Measurements from ENCODE around the gene IFNE. TPM values are rescaled to one million over a fixed set of nuclear protein-coding genes. Genes with fewer than 3 reads are reported as not detected.

IFNE gene
- total RNA-seq, 1 experiment from 2014 or later = 3.5 TPM

DNA sequence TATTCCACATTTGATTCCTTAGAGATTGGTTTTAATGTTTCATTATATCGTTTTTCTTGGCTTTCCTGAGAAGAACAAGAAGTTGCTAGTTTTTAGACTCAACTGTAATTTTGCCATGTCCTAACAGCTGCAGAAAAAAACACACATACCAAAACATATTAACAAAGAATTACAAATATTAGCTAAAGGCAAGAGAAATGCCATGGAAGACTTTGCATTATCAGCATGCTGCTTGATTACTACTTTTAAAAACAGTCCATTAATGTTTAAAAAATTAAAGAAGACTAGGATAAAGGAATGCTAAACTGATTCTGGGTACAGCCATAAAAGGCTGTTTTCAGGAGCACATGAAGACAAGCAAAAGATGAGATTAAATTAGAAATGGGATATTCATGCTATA is 20.5 kb upstream of the IFNE start:
- intact Hi-C loops (cut with micrococcal nuclease; ENCODE audit: unreplicated experiment) = no loop called here
- H3K4me1 ChIP-seq (replicated peaks; ENCODE audit: insufficient read depth) = peaks cover 11% of the 10 kb centered on the region
- no peaks in the 10 kb centered on the region for H3K27me3 ChIP-seq (ENCODE audit: insufficient read depth, low read depth)
- H3K79me2 ChIP-seq (ENCODE audit: low read depth) = no peaks in the 10 kb centered on the region
- BruUV-seq (replicated peaks) = no TSS peak
- DNase-seq = no peak
- TF ChIP-seq CTCF (conservative IDR thresholded peaks at IDR 0.05) (no peak), EZH2 (IDR thresholded peaks at IDR 0.05; ENCODE audit: low read depth) (no peak)
- no peaks in the 10 kb centered on the region for H3K9me3 ChIP-seq (ENCODE audit: insufficient read depth, low read depth)
- POLR2A ChIA-PET (ENCODE audit: unreplicated experiment) = no interaction called here
- H3K9me2 ChIP-seq (ENCODE audit: insufficient read depth) = no peaks in the 10 kb centered on the region
- no peak overlapping the region for H2AFZ ChIP-seq
- CTCF ChIA-PET = no interaction called here
- no peaks in the 10 kb centered on the region for H4K20me1 ChIP-seq (ENCODE audit: insufficient read depth)
- H3K36me3 ChIP-seq (ENCODE audit: low read depth) = 0 out of 2 replicates have a peak, but pooled peaks cover 3% of the 10 kb centered on the region
- no peak overlapping the region for H3K4me3 ChIP-seq
- H3K27ac ChIP-seq = no peak overlapping the region
- peaks cover 11% of the 10 kb centered on the region; the same call in 1 of the 2 replicates for H3F3A ChIP-seq (ENCODE audit: insufficient read depth, low read depth)
- H3K4me2 ChIP-seq = no peak overlapping the region

DNA sequence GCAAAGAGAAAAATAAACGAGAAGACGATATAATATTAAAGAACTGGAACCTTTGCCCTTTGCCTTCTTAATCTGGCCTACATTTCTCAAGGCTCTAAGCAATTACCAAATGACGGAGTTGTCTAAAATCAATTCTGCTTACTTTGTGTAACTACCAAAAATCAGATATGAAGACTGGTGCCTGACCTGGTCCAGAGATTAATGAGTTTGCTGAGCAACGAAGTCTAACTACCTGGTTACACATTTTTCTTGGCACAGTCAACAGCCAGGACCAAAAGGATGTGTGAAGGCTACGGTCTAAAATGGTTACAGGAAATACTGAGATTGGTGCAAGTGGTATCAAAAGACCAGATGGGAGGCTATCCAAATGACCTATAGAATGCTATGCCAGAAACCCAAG is 17.8 kb upstream of the IFNE start:
- no peaks in the 10 kb centered on the region for H3K4me1 ChIP-seq (replicated peaks; ENCODE audit: insufficient read depth)
- 0 out of 2 replicates have a peak, but pooled peaks cover 3% of the 10 kb centered on the region for H3K36me3 ChIP-seq (ENCODE audit: low read depth)
- no peak overlapping the region for H3K4me2 ChIP-seq
- CTCF ChIA-PET = no interaction called here
- H3F3A ChIP-seq (ENCODE audit: insufficient read depth, low read depth) = no peaks in the 10 kb centered on the region
- POLR2A ChIA-PET (ENCODE audit: unreplicated experiment) = no interaction called here
- TF ChIP-seq CTCF (conservative IDR thresholded peaks at IDR 0.05) = no peak
- no peak for TF ChIP-seq EZH2 (IDR thresholded peaks at IDR 0.05; ENCODE audit: low read depth)
- H4K20me1 ChIP-seq (ENCODE audit: insufficient read depth) = no peaks in the 10 kb centered on the region
- H2AFZ ChIP-seq = no peak overlapping the region
- no peak overlapping the region for H3K27ac ChIP-seq
- H3K9me2 ChIP-seq (ENCODE audit: insufficient read depth) = no peaks in the 10 kb centered on the region
- no peaks in the 10 kb centered on the region for H3K79me2 ChIP-seq (ENCODE audit: low read depth)
- intact Hi-C loops (cut with micrococcal nuclease; ENCODE audit: unreplicated experiment) = no loop called here
- H3K27me3 ChIP-seq (ENCODE audit: insufficient read depth, low read depth) = no peaks in the 10 kb centered on the region
- no peak overlapping the region for H3K4me3 ChIP-seq
- no peak for DNase-seq
- H3K9me3 ChIP-seq (ENCODE audit: insufficient read depth, low read depth) = no peaks in the 10 kb centered on the region
- BruUV-seq (replicated peaks) = no TSS peak

DNA sequence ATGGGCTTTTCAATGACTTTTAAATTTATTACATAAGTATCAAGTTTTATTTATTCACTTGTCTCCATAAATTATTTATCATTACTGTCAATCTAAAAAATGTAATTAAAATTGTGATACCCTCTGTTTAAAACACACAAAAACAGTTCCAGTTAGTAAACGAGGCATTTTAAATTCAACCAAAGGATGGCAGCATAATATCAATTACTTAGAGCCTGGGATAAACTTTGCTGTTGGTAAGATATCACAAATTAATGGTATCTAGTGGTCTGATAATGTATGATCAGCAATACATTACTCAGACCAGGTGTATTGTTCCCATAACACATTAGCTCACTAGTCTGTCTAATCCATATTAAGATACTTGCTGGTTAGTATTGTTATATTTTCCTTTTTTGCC is 9.6 kb upstream of the IFNE start:
- H3K27ac ChIP-seq = no peak overlapping the region
- no peak for TF ChIP-seq CTCF (conservative IDR thresholded peaks at IDR 0.05)
- no peak for TF ChIP-seq EZH2 (IDR thresholded peaks at IDR 0.05; ENCODE audit: low read depth)
- intact Hi-C loops (cut with micrococcal nuclease; ENCODE audit: unreplicated experiment) = no loop called here
- H3K36me3 ChIP-seq (ENCODE audit: low read depth) = no peaks in the 10 kb centered on the region
- CTCF ChIA-PET = no interaction called here
- BruUV-seq (replicated peaks) = no TSS peak
- H3K4me1 ChIP-seq (replicated peaks; ENCODE audit: insufficient read depth) = no peaks in the 10 kb centered on the region
- H3K79me2 ChIP-seq (ENCODE audit: low read depth) = no peaks in the 10 kb centered on the region
- H4K20me1 ChIP-seq (ENCODE audit: insufficient read depth) = no peaks in the 10 kb centered on the region
- DNase-seq = no peak
- H3K27me3 ChIP-seq (ENCODE audit: insufficient read depth, low read depth) = no peaks in the 10 kb centered on the region
- POLR2A ChIA-PET (ENCODE audit: unreplicated experiment) = no interaction called here
- H3K9me3 ChIP-seq (ENCODE audit: insufficient read depth, low read depth) = no peaks in the 10 kb centered on the region
- no peak overlapping the region for H3K4me3 ChIP-seq
- no peak overlapping the region for H3K4me2 ChIP-seq
- no peaks in the 10 kb centered on the region for H3K9me2 ChIP-seq (ENCODE audit: insufficient read depth)
- H2AFZ ChIP-seq = no peak overlapping the region
- no peaks in the 10 kb centered on the region for H3F3A ChIP-seq (ENCODE audit: insufficient read depth, low read depth)

Measured in PC-9 (cell line).